ELR (cell line): ENCODE data around the gene PPP1R15A.
"Not testable (repeated sequence)": the region's sequence is repeated elsewhere in the genome, so short reads cannot be mapped to it uniquely, and the experiment has no call there.

ENCODE experiments used
- DNase-seq: peaks from one replicate; pipeline ENCODE4 v3.0.0-alpha.2; 2015; ENCODE audit warnings: low read depth

Gene PPP1R15A

DNA sequence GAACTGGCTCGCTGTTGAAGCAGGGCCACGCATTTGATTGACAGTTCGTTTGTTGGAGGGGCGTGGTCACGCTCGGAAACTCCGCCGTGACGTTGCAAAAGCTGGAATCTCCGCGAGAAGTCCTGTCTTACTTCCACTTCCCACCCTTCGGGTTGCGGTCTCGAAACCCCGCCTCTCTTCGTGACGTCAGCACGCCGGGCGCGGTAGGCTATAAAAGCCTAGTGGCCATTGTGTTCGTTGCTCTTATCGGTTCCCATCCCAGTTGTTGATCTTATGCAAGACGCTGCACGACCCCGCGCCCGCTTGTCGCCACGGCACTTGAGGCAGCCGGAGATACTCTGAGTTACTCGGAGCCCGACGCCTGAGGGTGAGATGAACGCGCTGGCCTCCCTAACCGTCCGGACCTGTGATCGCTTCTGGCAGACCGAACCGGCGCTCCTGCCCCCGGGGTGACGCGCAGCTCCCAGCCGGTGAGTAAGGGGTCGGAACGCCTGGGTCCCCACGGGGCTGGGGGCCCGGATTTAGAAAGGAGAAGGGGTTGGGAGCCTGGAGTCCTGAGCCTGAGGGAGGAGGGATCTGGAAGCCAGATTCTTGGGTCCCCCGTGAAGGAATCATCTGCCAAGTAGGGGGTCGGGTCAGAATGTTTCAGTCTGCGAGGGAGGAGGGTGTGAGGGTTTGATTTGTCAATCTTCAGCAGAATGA, at the start of gene PPP1R15A:
Gene PPP1R15A, plus strand, starts transcription at position 240 of the 702 bp plus-strand sequence. CDS start 813 bp downstream, outside the sequence.
- peak; percentile 97 for DNase-seq

DNA sequence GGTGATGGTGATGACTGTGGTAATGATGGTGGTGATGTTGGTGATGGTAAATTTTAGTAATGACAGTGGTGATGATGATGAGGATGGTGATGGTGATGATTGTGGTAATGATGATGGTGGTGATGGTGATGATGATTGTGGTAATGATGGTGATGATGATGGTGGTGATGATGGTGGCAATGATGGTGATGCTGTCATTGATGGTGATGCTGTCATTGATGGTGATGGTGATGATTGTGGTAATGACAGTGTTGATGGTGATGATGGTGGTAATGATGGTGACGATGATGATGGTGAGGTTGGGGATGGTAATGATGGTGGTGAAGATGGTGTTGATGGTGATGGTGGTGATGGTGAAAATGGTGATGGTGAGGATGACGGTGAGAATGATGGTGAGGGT, 49.7 kb upstream of the PPP1R15A start:
- DNase-seq: no peak

DNA sequence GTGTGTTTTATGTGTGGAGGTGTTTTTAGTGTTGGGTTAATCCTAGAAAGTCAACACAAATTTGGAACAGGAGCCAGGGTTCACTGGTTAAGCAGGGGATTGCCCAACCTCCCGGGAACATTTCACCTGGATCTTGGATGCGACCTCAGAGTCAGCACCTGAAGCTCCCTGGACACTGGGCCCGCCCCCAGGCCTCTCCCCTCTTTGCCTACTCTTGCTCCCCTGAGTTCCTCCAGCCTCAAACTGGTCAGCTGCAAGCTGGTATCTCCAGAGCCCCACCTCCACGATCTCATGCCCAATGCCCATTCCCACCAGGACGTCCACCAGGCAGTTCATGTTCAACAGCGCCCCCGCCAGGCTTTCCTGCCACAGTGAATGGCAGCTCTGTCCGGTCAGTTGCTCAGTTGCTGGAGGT, 45.6 kb upstream of the PPP1R15A start:
- DNase-seq: no peak

DNA sequence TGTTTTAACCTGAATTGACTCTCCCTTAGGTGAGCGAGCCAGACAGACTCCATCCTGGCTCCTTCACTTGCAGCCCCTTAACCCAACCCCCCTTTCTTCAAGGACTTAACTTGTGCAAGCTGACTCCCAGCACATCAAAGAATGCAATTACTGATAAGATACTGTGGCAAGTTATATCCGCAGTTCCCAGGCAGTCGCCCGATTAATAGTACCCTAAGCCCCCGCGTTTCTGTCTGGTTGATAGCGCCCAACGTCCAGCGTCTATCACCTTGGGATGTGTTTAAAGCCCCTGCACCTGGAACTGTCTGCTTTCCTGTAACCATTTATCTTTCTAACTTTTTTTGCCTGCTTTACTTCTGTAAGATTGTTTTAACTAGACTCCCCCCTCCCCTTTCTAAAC, 42.1 kb upstream of the PPP1R15A start:
- DNase-seq: no peak

DNA sequence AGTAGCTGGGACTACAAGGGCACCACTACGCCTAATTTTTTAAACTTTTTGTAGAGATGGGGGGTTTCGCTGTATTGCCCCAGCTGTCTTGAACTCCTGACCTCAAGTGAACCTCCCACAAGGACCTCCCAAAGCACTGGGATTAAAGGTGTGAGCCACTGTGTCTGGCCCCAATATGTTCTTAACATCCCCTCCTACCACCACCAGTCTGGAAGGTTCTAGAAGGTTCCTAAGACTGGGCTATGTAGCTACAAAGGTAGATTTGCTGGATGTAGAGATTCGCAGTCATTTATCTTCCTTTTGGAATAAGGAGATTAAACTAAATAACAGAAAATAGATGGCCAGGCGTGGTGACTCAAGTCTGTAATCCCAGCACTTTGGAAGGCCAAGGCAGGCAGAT, 41.3 kb upstream of the PPP1R15A start:
- no peak for DNase-seq

DNA sequence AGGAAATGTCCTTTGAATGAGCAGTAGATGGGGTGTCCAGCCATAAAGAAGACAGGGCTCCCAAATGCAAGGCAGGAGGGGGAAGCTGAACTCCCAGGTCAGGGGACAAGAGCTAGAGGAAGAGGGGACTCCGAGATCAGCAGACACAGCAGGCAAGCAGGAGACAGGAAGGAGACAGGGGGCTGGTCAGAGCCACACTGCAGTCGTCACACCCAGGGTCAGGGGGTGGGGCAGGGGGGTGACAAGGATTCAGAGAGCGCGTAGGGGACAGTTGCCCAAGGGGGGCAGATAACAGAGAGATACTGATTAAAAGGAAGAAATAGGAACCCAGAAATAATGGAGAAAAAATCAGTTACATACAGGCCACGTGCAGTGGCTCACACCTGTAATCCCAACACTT, 39.2 kb upstream of the PPP1R15A start:
- no peak for DNase-seq

DNA sequence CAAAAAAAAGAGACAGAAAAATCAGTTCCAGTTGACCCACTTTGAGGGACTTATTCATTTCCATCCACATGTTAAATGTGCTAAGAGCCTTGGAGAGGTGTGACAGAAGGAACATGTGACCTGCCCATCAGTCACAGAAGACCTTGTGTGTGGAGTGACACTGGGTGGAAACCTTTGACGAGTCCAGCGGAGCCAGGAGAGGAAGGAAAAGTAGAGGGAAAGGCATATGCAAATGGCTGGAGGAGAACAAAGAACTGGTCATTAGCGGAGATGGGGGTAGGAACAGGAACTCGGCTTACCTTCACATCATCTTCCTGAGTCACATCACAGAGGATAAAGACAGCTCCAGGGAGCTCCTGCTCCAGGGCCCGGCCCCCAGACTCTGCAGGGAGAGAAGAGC, 38.2 kb upstream of the PPP1R15A start:
- DNase-seq: no peak

DNA sequence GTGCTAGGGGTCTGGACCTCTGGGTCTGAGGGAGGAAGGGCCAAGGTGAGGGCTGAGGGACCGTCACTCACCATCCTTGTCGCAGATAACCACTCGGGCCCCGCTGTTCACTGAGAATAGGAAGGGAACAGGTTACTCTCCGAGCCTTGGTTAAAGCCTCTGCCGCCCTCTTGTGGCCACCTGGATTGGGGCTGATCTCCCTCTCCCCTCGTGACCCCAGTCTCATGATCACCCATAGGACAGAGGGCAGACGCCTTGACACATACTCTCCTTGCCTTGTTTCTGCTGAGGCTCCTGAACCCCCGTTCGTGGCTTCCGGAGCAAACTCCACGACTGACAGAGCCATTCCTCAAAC, 36.5 kb upstream of the PPP1R15A start:
- DNase-seq: peak; percentile 88

DNA sequence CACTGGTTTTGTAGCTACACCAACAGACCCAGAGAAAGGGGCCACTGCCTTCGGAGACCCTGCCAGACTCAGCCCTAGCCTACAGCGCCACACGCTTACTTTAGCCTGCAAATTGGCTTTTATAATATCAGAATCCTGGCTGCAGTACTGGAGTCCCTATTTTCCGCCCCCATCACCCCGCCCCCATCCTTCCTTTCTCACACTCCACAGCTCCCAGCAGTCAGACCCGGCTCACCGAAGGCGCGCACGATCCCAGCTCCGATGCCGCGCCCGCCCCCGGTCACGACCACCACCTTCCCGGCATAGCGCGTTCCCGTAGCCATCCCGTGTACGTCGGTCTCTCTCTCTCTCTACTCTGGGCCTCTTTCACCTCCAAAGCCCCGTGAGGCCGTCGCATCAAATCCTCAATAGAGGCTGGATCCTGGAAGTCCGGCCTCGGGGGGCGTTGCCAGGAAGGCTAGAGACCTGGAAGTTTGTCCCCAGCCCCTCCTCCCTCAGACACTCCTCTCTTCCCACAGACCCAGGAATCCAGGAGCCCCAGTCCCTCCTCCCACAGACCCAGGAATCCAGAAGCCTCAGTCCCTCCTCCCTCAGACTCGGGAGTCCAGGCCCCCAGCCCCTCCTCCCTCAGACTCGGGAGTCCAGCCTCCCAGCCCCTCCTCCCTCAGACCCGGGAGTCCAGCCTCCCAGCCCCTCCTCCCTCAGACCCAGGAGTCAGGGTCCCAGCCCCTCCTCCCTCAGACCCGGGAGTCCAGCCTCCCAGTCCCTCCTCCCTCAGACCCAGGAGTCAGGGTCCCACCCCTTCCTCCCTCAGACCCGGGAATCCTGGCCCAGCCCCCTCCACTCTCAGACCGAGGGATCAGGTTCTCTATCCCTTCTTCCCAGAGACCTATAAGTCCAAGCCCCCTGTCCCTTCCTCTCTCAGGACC, 35.9 kb upstream of the PPP1R15A start, which contains the start of gene HSD17B14:
Gene HSD17B14, minus strand, starts transcription at position 403 of the 929 bp plus-strand sequence. Its CDS starts 80 bp downstream, at position 323.
- DNase-seq: peak; percentile 30

DNA sequence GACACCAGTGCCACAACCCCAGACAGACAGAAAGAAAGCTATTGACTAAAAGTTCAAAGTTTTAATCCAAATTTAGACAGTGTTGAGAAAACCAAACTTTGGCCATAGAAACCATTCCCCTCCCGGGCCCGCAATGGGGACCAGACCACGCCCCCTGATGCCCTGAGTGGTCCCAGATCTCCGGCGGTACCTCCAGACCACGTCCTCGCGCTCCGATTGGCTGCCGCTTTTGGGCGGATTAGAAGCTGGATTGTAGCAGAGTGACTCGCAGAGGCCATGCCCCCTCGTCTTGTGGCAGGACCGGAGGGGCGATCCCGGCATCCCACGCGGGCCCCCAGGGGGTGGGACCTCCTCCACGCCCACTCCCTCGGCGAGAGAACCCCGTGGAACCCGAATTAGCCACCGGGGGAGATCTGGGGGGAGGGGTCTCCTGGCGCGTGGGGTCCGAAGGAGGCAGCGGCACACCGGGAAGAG, 35.1 kb upstream of the PPP1R15A start:
- DNase-seq: peak; percentile 81

DNA sequence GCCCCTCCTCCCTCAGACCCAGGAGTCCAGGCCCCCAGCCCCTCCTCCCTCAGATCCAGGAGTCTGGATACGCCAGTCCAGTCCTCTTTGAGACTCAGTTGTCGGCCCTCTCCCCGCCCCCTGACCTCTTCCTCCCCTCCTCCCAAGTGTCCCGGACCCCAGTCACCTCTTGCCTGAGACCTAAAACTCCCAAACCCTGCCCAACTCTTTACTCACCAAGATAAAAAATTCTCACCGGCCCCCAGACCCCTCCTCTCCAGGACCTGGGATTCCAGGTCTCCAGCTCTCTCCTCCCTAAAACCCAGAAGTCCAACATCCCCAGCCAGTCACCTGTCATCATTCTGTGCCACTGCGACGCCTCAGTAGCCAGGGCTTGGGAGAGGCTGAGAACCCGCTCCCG, 34.5 kb upstream of the PPP1R15A start:
- no peak for DNase-seq

DNA sequence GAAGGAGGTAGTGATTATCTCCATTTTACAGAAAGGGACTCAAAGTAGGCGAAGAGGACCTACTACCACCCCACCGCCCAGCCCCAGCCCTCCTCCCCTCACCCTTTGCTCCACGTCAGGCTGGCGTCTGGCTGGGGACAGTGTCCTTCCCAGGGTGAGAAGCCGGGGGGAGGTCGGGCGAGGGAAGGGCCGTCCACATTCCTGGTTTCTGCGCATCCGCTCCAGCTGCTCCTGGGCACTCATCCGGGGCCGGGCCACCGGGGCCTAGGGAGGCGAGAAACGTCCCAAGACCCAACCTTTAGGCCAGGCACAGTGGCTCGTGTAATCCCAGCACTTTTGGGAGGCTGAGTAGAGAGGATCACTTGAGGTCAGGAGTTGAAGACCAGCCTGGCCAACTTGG, 31.2 kb upstream of the PPP1R15A start:
- no peak for DNase-seq

DNA sequence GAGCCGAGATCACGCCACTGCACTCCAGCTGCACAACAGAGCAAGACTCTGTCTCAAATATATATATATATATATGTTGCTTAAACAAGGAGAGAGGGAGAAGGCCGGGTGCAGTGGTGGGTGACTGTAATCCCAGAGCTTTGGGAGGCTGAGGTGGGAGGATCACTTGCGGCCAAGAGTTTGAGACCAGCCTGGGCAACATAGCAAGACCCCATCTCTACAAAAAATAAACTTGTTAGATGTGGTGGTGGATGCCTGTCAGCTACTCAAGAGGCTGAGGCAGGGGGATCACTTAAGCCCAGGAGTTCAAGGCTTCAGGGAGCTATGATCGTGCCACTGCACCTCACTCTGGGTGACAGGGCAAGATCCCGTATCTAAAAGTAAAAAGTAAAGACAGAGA, 30.6 kb upstream of the PPP1R15A start:
- DNase-seq: no peak

DNA sequence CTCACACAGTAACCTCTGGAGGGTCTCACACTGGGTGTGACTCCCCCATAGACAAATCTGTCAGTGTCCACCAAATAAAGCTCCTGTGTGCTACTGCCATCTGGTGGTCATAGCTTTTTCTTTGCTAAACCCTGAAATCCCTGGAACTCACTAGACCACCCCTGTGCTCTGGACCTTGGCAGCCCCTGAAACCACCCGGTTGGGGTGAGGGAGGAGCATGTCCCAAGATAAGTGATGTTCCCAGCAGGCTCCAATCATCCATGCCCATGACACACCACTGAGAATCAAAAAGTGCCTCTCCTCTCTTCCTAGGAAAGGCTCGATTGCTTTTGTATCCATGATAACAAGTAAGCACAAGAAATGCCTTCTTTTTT, 29.4 kb upstream of the PPP1R15A start:
- DNase-seq: peak; percentile 73

DNA sequence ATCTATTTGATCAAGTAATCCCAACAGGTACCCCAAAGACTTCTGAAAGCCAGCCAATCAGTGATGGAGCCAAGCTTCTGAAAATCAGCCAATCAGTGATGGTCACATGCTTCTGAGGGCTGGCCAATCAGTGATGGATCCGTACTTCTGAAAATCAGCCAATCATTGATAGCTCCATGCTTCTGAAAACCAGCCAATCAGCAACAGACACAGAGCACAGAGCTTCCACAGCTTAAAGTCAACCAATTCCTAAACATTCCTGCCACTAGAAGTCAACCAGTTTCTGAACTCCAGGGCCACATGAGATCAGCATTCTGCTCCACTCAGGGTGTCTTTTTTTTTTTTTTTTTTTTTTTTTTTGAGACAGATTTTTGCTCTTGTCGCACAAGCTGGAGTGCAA, 27.7 kb upstream of the PPP1R15A start:
- DNase-seq: peak; percentile 68

DNA sequence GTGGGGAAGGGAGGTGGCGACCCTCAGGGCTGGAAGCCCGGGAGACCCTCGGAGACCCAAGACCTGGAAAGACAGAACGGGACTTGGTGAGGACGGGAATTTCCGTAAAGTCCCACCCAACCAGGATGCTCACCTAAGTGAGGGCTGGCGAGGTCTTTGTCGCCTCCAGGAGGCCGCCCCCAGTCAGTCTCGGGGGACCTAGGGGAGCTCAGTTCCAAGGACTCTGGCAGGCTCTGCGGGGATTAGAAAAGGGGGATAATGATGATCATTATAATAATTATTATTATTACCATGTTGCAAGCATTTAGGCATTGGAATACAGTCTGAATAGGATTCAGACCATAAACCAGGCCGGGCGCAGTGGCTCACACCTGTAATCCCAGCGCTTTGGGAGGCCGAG, 26.8 kb upstream of the PPP1R15A start:
- no peak for DNase-seq

DNA sequence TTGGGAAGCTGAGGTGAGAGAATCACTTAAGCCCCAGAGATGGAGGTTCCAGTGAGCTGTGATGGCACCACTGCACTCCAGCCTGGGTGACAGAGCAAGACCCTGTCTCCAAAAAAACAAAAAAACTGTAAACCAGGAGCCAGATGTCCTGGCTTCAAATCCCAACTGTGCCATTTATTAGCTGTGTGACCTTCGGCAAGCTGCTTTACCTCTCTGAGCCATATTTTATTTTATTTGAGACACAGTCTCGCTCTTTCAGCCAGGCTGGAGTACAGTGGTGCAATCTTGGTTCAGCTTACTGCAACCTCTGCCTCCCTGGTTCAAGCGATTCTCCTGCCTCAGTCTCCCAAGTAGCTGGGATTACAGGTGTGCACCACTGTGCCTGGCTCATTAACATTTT, 25.6 kb upstream of the PPP1R15A start:
- not testable (repeated sequence) for DNase-seq

DNA sequence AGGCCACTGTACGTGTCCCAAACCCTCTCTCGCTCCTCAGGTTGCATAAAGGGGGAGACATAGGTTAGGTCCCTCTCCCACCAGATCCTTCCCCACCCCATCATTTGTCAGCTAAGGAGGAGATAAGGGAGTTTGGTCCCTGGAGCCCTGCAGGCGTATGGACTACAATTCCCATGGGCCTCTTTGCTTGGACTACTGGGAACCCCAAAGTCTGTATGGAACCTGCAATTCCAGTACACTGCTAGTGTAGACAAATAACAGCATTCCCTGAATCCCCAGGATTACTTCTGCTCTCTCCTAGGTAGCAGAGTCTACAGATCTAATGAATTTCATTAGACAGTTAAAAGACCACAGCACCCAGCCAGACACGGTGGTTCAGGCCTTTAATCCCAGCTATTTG, 19.9 kb upstream of the PPP1R15A start:
- DNase-seq: no peak

DNA sequence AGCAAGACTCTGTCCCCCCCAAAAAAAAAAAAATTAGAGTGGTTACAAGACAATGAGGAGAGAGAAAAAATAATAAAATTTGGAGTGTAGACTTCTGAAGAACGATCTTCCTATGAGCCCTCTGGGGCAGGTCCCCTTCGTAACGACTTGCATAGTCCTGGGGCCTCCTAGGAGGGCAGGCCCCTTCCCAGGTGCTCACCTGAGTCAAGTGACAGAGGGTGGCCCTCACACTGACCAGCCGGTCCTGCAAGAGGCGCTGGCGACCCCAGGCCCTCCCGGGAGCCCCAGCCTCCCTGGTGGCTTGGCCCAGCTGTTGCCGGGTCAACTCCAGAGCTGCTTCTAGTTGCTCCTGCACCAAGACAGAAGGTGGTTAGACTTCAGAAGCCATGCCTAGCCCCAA, 18.7 kb upstream of the PPP1R15A start:
- no peak for DNase-seq

DNA sequence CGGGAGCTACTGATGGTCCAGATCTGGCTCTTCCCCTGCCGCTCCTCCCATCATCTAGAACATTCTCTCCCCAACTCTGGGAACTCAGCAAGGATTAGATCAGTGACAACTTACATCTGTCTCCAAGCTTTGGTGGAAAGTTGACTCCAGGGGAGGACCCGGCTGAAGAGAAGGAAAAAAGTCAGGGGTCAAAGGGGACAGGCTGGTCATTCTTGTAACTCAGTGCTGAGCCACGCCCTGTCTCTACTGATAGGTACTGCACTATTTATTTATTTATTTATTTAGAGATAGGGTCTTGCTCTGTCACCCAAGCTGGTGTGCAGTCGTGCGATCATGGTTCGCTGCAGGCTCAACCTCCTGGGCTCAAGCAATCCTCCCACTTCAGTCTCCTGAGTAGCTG, 18.1 kb upstream of the PPP1R15A start:
- DNase-seq: no peak

DNA sequence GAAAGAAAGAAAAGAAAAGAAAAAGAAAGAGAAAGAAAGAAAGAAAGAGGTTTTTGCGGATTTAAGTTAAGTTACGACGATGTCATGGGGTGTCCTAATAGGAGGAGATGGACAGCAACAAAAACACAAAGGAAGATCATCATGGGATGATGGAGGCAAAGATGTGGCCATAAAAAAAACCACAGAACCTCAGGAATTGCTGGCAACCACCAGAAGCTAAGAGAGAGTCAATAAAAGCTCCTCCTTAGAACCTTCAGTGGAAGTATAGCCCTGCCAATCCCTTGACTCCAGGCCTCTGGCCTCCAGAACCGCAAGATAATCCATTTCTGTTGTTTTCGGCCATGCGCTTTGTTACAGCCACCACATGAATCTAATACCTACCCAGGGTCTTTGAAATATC, 15.3 kb upstream of the PPP1R15A start:
- DNase-seq: no peak

DNA sequence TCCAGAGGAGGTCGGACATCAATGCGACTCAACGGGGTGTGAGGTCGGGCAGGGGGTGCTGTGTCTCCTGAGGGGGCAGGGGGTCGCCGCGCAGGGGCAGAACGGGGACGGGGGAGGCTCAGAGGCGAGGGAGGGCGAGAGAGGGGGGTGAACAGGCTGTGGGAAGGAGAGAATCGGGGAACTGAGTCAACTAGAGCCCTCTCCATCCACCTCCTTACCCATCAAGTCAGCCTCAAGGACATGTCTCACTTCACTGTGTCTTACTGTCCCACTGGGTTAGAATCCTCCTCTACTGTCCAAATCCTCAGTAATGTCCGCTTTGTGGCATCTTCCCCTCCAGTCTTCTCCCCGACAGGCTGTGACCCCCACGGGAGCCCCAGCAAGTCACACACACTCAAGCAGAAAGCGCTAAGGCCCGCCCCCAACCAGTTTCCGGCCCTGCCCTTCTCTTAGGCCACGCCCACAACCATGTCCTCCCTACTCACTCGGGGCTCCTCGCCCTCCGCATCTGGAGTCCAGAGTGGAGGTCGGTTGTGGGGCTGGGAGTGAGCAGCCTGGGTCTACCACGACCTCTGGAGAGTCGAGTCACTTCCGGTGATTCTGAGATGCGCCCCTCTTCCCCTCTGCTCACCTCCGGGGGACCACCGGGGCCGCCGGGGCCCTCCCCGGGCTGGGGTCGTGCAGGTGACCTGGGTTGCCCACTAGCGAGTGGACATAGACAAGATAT, 13.1 kb upstream of the PPP1R15A start:
- DNase-seq: no peak
